ENCODE measurements around the gene THUMPD1. TPM values are rescaled to one million over a fixed set of nuclear protein-coding genes. Genes with fewer than 3 reads are reported as not detected.

THUMPD1 gene, protein sequence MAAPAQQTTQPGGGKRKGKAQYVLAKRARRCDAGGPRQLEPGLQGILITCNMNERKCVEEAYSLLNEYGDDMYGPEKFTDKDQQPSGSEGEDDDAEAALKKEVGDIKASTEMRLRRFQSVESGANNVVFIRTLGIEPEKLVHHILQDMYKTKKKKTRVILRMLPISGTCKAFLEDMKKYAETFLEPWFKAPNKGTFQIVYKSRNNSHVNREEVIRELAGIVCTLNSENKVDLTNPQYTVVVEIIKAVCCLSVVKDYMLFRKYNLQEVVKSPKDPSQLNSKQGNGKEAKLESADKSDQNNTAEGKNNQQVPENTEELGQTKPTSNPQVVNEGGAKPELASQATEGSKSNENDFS
- total RNA-seq: 23.3 and 43.2 TPM in 2 replicates

GRCh38 chr16:20741554-20742285, at the start of gene THUMPD1:
Gene THUMPD1 (minus strand): TSS chr16:20741818. CDS start chr16:20741739, 79 bp downstream.

GRCh38 chr16:20763461-20764232, 22.0 kb upstream of the THUMPD1 start, which contains the start of gene ACSM3:
Gene ACSM3 (plus strand): TSS chr16:20764014. CDS start chr16:20770035, 6,021 bp downstream.

Other genes starting within 250 kb of the THUMPD1 start
- gene ACSM2B, start 165.5 kb downstream of the THUMPD1 start, total RNA-seq: not detected in 2 replicates
- not detected in 2 replicates for gene ACSM1, start 44.1 kb downstream of the THUMPD1 start, total RNA-seq
- gene ACSM3, start 22.2 kb upstream of the THUMPD1 start, total RNA-seq: 0.88 and 1.1 TPM in 2 replicates
- gene ERI2, start 64.7 kb upstream of the THUMPD1 start, total RNA-seq: 17.0 and 26.8 TPM in 2 replicates
- 4.2 and 9.8 TPM in 2 replicates for gene REXO5, start 64.7 kb upstream of the THUMPD1 start, total RNA-seq
- 9.6 TPM in 2 replicates for gene DCUN1D3, start 158.5 kb upstream of the THUMPD1 start, total RNA-seq
- gene LYRM1, start 159.0 kb upstream of the THUMPD1 start, total RNA-seq: 14.1 and 25.3 TPM in 2 replicates